KOPT-K1 (cell line): ENCODE data around the gene KANSL2.
"Not testable (repeated sequence)": the region's sequence is repeated elsewhere in the genome, so short reads cannot be mapped to it uniquely, and the experiment has no call there.

Experiments used
- H3K27ac ChIP-seq: fragments of 200-600 bp; sonication (generic); 2 replicates; pipeline ENCODE4 v1.5.1; 2016; ENCODE audit warnings: antibody characterized with exemption, mild to moderate bottlenecking, low read depth, low read length; ENCODE audit not compliant: poor library complexity, severe bottlenecking
- H3K36me3 ChIP-seq: fragments of 200-600 bp; sonication (generic); 2 replicates; pipeline ENCODE4 v1.5.1; 2017; ENCODE audit warnings: antibody characterized with exemption, mild to moderate bottlenecking, low read length, moderate library complexity; ENCODE audit not compliant: insufficient read depth
- H3K9me3 ChIP-seq: fragments of 200-600 bp; sonication (generic); 2 replicates; pipeline ENCODE4 v1.5.1; 2017; ENCODE audit warnings: antibody characterized with exemption, low read length, mild to moderate bottlenecking; ENCODE audit not compliant: insufficient read depth, poor library complexity, severe bottlenecking

The KANSL2 gene

GRCh38 chr12:48651681-48652080 lies 30.4 kb downstream of the KANSL2 start:
- H3K36me3 ChIP-seq: peaks cover 98% of the 10 kb centered on the region
- H3K27ac ChIP-seq: no peak overlapping the region
- H3K9me3 ChIP-seq: no peaks in the 10 kb centered on the region

GRCh38 chr12:48645354-48645753 lies 36.7 kb downstream of the KANSL2 start:
- not testable (repeated sequence) for H3K27ac ChIP-seq
- Histone ChIP-seq H3K9me3 (peaks cover 27% of the 10 kb centered on the region), H3K36me3 (peaks cover 74% of the 10 kb centered on the region)

- H3K9me3 ChIP-seq: peaks cover 27% of the 10 kb centered on the region
- peaks cover 51% of the 10 kb centered on the region for H3K36me3 ChIP-seq
- H3K27ac ChIP-seq: no peak overlapping the region
These were observed 39.0 kb downstream of the KANSL2 start for GRCh38 chr12:48643011-48643410.

GRCh38 chr12:48641752-48642555 lies 40.1 kb downstream of the KANSL2 start:
- H3K27ac ChIP-seq: not testable (repeated sequence)
- H3K9me3 ChIP-seq: peaks cover 27% of the 10 kb centered on the region

GRCh38 chr12:48640854-48641253 lies 41.2 kb downstream of the KANSL2 start:
- Histone ChIP-seq H3K36me3 (peaks cover 31% of the 10 kb centered on the region), H3K9me3 (peaks cover 27% of the 10 kb centered on the region), H3K27ac (no peak overlapping the region)

More at GRCh38 chr12:48641752-48642555, 40.1 kb downstream of the KANSL2 start:
- peaks cover 42% of the 10 kb centered on the region for H3K36me3 ChIP-seq

GRCh38 chr12:48640428-48640827 lies 41.6 kb downstream of the KANSL2 start:
- Histone ChIP-seq H3K27ac (no peak overlapping the region), H3K36me3 (peaks cover 30% of the 10 kb centered on the region), H3K9me3 (peaks cover 27% of the 10 kb centered on the region)

- no peak overlapping the region for H3K27ac ChIP-seq
- no peaks in the 10 kb centered on the region for H3K36me3 ChIP-seq
- H3K9me3 ChIP-seq: no peaks in the 10 kb centered on the region
These were observed 51.0 kb downstream of the KANSL2 start for GRCh38 chr12:48631071-48631470.

- H3K36me3 ChIP-seq: no peaks in the 10 kb centered on the region
- no peaks in the 10 kb centered on the region for H3K9me3 ChIP-seq
- no peak overlapping the region for H3K27ac ChIP-seq
These were observed 51.7 kb downstream of the KANSL2 start for GRCh38 chr12:48630346-48630745.

- Histone ChIP-seq H3K27ac (no peak overlapping the region), H3K36me3 (no peaks in the 10 kb centered on the region), H3K9me3 (no peaks in the 10 kb centered on the region)
These were observed 52.5 kb downstream of the KANSL2 start for GRCh38 chr12:48629541-48629940.

- no peaks in the 10 kb centered on the region for H3K9me3 ChIP-seq
- H3K27ac ChIP-seq: no peak overlapping the region
These were observed 54.5 kb downstream of the KANSL2 start for GRCh38 chr12:48627556-48627955.

GRCh38 chr12:48622997-48623396 lies 59.0 kb downstream of the KANSL2 start:
- not testable (repeated sequence) for H3K36me3 ChIP-seq, H3K27ac ChIP-seq, H3K9me3 ChIP-seq

More at GRCh38 chr12:48627556-48627955, 54.5 kb downstream of the KANSL2 start:
- H3K36me3 ChIP-seq: no peaks in the 10 kb centered on the region

- H3K27ac ChIP-seq: no peak overlapping the region
- peaks cover 12% of the 10 kb centered on the region for H3K9me3 ChIP-seq
- H3K36me3 ChIP-seq: no peaks in the 10 kb centered on the region
These were observed 63.5 kb downstream of the KANSL2 start for GRCh38 chr12:48618541-48618940.

- Histone ChIP-seq H3K36me3 (no peaks in the 10 kb centered on the region), H3K27ac (no peak overlapping the region), H3K9me3 (peaks cover 23% of the 10 kb centered on the region)
These were observed 66.4 kb downstream of the KANSL2 start for GRCh38 chr12:48615681-48616080.

- H3K27ac ChIP-seq: no peak overlapping the region
- H3K36me3 ChIP-seq: no peaks in the 10 kb centered on the region
- H3K9me3 ChIP-seq: peaks cover 33% of the 10 kb centered on the region
These were observed 68.7 kb downstream of the KANSL2 start for GRCh38 chr12:48613321-48613720.
